NT2/D1 (cell line): ENCODE measurements around the gene WASF1.

Experiments
- DNase-seq: peaks from one replicate; pipeline ENCODE4 v3.0.0-alpha.2; 2011; ENCODE audit warnings: low read depth, low spot score
- H3K27me3 ChIP-seq: 2 replicates; pipeline ENCODE4 v1.6.0; 2011; ENCODE audit warnings: mild to moderate bottlenecking; ENCODE audit not compliant: insufficient read length, insufficient read depth
- H3K36me3 ChIP-seq: 2 replicates; pipeline ENCODE4 v1.6.1; 2011; ENCODE audit warnings: mild to moderate bottlenecking, low read length, mixed read lengths; ENCODE audit not compliant: insufficient read depth, insufficient read length
- H3K4me1 ChIP-seq: 2 replicates; pipeline ENCODE4 v1.5.1; 2011; ENCODE audit not compliant: insufficient read depth, insufficient read length
- H3K4me3 ChIP-seq: 2 replicates; pipeline ENCODE4 v1.5.1; 2011; ENCODE audit warnings: low read depth; ENCODE audit not compliant: insufficient read length
- H3K9ac ChIP-seq: 2 replicates; pipeline ENCODE4 v1.6.0; 2011; ENCODE audit warnings: low read depth; ENCODE audit not compliant: insufficient read length
- H3K9me3 ChIP-seq: 2 replicates; pipeline ENCODE4 v1.5.1; 2011; ENCODE audit warnings: mild to moderate bottlenecking, low read length; ENCODE audit not compliant: insufficient read depth
- SUZ12 ChIP-seq: IDR thresholded peaks from 2 replicates; pipeline ENCODE4 v1.6.1; 2011; ENCODE audit not compliant: insufficient read length, insufficient read depth; ENCODE audit errors: extremely low read depth
- YY1 ChIP-seq: IDR thresholded peaks from 2 replicates; pipeline ENCODE4 v1.6.1; 2011; ENCODE audit not compliant: insufficient read length, insufficient read depth
- ZNF274 ChIP-seq: IDR thresholded peaks from 2 replicates; pipeline ENCODE4 v1.6.1; 2011; ENCODE audit warnings: mild to moderate bottlenecking, low read depth, low read length

The WASF1 gene

GRCh38 chr6:110063594-110064263 is 115.7 kb downstream of the WASF1 start:
- H3K9ac ChIP-seq, result no peak overlapping the region
- DNase-seq, result no peak
- no peaks in the 10 kb centered on the region for H3K4me1 ChIP-seq
- no peaks in the 10 kb centered on the region for H3K27me3 ChIP-seq
- no peak for TF ChIP-seq YY1
- TF ChIP-seq ZNF274, result no peak
- no peaks in the 10 kb centered on the region for H3K36me3 ChIP-seq
- no peak overlapping the region for H3K4me3 ChIP-seq
- H3K9me3 ChIP-seq, result no peaks in the 10 kb centered on the region

DNA sequence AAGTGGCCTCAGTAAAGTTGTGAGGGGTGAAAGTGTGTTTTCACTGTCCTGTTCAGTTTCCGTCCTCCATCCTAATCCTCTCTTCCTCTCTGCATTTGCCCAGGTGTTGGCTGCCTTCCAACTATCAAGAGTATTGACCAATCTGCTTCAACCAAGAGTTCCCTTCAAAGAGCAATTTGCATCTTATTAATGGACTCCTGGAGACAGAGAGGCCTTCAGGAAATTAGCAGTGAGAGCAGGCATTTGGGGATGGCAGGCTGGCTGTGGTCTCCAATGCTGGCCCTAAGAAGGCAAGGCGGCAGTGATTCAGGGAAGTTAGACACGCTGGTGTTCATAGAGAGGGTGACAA is 124.1 kb downstream of the WASF1 start:
- no peaks in the 10 kb centered on the region for H3K9me3 ChIP-seq
- TF ChIP-seq SUZ12 (no peak), YY1 (no peak), ZNF274 (no peak)
- H3K9ac ChIP-seq, result no peak overlapping the region
- H3K4me3 ChIP-seq, result no peak overlapping the region
- no peaks in the 10 kb centered on the region for H3K27me3 ChIP-seq
- no peak for DNase-seq
- H3K36me3 ChIP-seq, result no peaks in the 10 kb centered on the region
- no peaks in the 10 kb centered on the region for H3K4me1 ChIP-seq

DNA sequence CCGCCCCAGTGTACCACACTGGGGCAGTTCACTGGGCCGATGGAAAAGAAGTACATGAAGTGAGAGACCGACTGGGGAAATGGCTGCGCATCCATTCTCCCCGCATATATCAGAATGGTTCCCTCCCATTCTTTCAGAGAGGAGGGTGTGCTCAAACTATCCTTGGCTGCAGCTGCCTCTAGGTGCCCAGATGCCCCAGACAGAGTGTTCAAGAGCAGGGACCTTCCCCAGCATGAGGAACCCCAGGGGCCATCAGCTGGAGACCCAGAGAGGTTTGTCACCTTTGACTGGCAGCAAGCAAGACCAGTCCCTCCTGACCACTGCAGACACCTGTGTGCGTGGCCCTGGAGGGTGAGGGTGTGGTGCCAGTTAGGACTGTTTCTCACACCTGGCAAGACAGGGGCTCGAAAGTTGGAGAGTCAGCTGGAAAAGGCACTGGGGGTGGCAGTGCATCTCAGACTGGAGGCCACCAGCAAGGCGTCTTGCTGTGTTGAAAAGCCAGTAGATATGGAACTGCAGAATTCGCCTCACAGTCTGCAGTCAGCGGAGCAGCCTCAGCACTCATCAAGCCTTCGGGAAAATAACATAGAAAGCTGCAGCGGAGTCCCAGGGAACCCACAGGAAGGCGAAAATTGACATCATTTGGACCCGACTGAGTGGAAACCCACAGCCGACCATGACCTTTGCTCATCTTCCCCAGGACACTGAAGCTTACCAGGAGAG is 124.6 kb downstream of the WASF1 start:
- no peak for DNase-seq
- TF ChIP-seq SUZ12 (no peak), YY1 (no peak), ZNF274 (no peak)
- Histone ChIP-seq H3K4me3 (no peak overlapping the region), H3K36me3 (no peaks in the 10 kb centered on the region), H3K27me3 (no peaks in the 10 kb centered on the region), H3K9me3 (no peaks in the 10 kb centered on the region), H3K9ac (no peak overlapping the region), H3K4me1 (no peaks in the 10 kb centered on the region)

DNA sequence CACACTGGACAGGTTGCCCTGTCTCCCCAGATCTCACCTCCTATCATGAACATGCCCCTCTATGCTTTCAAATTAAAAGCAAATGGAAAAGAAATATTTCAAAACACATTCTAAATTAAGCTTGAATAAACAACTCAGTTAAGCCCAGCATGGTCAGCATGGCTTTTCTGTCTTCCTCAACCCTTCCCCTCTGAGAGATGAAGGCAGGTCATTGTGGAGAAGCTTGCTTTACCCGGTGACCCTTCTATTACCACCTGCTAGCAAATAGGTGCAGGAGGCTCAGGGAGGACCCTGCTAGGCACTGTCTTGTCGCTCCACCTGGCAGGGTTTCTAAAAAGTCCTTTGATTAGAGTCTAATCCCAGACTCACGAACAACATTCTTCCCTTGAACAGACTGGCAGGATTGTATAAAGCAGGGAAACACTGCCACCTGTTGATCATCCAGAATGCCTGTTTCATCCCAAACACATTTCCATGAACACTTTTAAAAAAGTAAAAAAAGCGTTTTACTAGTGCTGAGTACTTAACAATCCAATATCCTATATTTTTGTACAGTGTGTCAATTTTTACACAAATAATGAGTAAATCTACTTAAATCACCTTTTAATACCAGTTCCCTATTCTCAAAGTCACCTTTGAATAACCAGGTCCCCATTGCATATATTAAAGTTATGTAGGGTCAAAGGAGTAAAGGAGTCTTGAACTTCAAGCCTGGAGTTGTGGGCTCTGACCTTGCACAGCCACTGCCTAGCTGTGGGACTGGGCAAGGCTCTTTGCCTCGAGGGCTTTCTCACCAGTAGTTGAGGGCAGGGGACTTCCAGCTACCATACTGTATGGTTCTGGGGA is 125.9 kb downstream of the WASF1 start:
- H3K36me3 ChIP-seq, result no peaks in the 10 kb centered on the region
- no peaks in the 10 kb centered on the region for H3K27me3 ChIP-seq
- DNase-seq, result peak; percentile 28
- no peak overlapping the region for H3K4me3 ChIP-seq
- H3K9me3 ChIP-seq, result no peaks in the 10 kb centered on the region
- no peaks in the 10 kb centered on the region for H3K4me1 ChIP-seq
- H3K9ac ChIP-seq, result no peak overlapping the region
- no peak for TF ChIP-seq YY1
- no peak for TF ChIP-seq ZNF274
- no peak for TF ChIP-seq SUZ12

GRCh38 chr6:110050440-110050813 is 129.0 kb downstream of the WASF1 start:
- no peak for DNase-seq
- no peak overlapping the region for H3K4me3 ChIP-seq
- no peaks in the 10 kb centered on the region for H3K27me3 ChIP-seq
- no peaks in the 10 kb centered on the region for H3K9me3 ChIP-seq
- TF ChIP-seq ZNF274 (no peak), YY1 (no peak), SUZ12 (no peak)
- H3K36me3 ChIP-seq, result no peaks in the 10 kb centered on the region
- H3K4me1 ChIP-seq, result no peaks in the 10 kb centered on the region
- no peak overlapping the region for H3K9ac ChIP-seq
